Stomach (tissue), 9 donors: Measurements from ENCODE around the gene SOCS1. TPM values are rescaled to one million over a fixed set of nuclear protein-coding genes. Genes with fewer than 3 reads are reported as not detected.

Experiments used
- DNase-seq, 2 donors: peaks; one replicate each; pipeline versions ENCODE4 v3.0.0 to v3.0.0-alpha.2; 2013 to 2019
- H3K27ac ChIP-seq, 5 donors: fragments of 200-600 bp in 4 of 5; sonication (generic) in 4 of 5; one replicate each; pipeline ENCODE4 v1.5.1; 2013 to 2019; ENCODE audit warnings: mild to moderate bottlenecking in 1 of 5, moderate library complexity in 1 of 5
- H3K27me3 ChIP-seq, 3 donors: fragments of 200-600 bp; sonication (generic); one replicate each; pipeline ENCODE4 v1.5.1; 2017 to 2019; ENCODE audit warnings: mixed run types in 1 of 3
- H3K36me3 ChIP-seq, 4 donors: fragments of 200-600 bp; sonication (generic); 1 replicate in 3 of 4; 2 replicates in 1 of 4; pipeline ENCODE4 v1.5.1; 2016 to 2019
- H3K4me1 ChIP-seq, 4 donors: fragments of 200-600 bp; sonication (generic); one replicate each; pipeline ENCODE4 v1.5.1; 2016 to 2019
- H3K4me3 ChIP-seq, 4 donors: fragments of 200-600 bp; sonication (generic) in 3 of 4; one replicate each; pipeline ENCODE4 v1.5.1; 2016 to 2019; ENCODE audit warnings: mild to moderate bottlenecking in 1 of 4
- H3K9me3 ChIP-seq, 4 donors: fragments of 200-600 bp; sonication (generic); one replicate each; pipeline ENCODE4 v1.5.1; 2016 to 2019
- EP300 ChIP-seq: sonication (generic); formaldehyde crosslinking; IDR thresholded peaks from one replicate; pipeline ENCODE4 v1.6.1; 2017; ENCODE audit warnings: antibody characterized with exemption
- POLR2A ChIP-seq, 4 donors: fragments of 450-650 bp; IDR thresholded peaks; one replicate each; pipeline ENCODE4 v1.6.1; 2016; ENCODE audit warnings: antibody characterized with exemption in 4 of 4, control low read depth in 2 of 4, mild to moderate bottlenecking in 1 of 4, moderate library complexity in 1 of 4
- POLR2AphosphoS5 ChIP-seq, 3 donors: sonication (generic); formaldehyde crosslinking; IDR thresholded peaks; one replicate each; pipeline ENCODE4 v1.6.1; 2016; ENCODE audit warnings: antibody characterized with exemption in 3 of 3
- WGBS, 5 donors: extraction: QIAGEN DNeasy Blood & Tissue Kit in 3 of 5; methylation state at CpG; one replicate each; pipeline versions ENCODE4 v1.1.5 to v1.1.7; 2013 to 2018; 5-methylcytosine and 5-hydroxymethylcytosine counted together
- intact Hi-C: fragments of 100-400 bp; cut with DNase I; formaldehyde crosslinking; loops from one replicate; pipeline ENCODE4 v1.15.1; 2023; ENCODE audit warnings: low total_unique reads
- polyA plus RNA-seq, 3 donors: library from polyadenylated mRNA; stranded (reverse); fragments of 200-250 nt; gene quantifications; one replicate each; pipeline ENCODE4 v1.2.3, GENCODE V29; 2013
- total RNA-seq, 5 donors: library from RNA; depleted of rRNA; stranded (reverse); fragments of >200 nt; gene quantifications; one replicate each; pipeline versions ENCODE4 v1.1.0 to v1.2.3, GENCODE V29; 2014 to 2016
- TF ChIP-seq, protein P1 (sequence below), 7 experiments: fragments of 450-650 bp in 4 of 7; fragments of 200-600 bp in 3 of 7; sonication (generic) in 3 of 7; IDR thresholded peaks; one replicate each; pipeline ENCODE4 v1.5.1; 2016 to 2019; ENCODE audit warnings: antibody characterized with exemption in 7 of 7, control low read depth in 2 of 7, mild to moderate bottlenecking in 1 of 7
- donor health status: healthy with polysubstance abuse.
- donor health status: Bipolar disorder and iron deficiency.
- donor health status: healthy.

Gene SOCS1
- total and polyA plus RNA-seq, 8 donors: 4.2 to 45.5 (median 11.5) TPM

DNA sequence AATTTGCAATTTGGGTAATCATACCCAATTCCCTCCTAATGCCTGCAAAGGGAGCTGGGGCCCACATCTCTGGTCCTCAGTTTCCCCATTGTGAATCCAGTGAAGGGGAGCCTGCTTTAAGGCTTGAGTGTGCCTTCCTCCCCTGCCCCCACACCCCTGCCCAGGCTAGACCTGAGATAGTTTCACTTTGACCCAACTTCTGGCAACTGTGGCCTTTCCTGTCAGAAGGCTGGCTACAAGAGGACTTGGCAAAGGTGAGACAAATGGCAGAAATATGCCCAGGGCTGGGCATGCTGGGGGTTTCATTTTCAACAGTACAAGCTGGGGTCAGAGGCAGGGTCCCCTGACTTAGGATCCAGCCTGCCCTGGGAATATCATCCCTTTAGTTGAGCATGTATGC, 10.0 kb downstream of the SOCS1 start:
- Histone ChIP-seq H3K9me3 (no peaks in the 10 kb centered on the region), H3K36me3 (no peaks in the 10 kb centered on the region), H3K4me3 (no peak overlapping the region), H3K27ac (no peak overlapping the region), H3K27me3 (no peaks in the 10 kb centered on the region), H3K4me1 (peaks cover 0 to 1% (median under 1%) of the 10 kb centered on the region in 4 donors)
- intact Hi-C loops: no loop called here
- DNase-seq: no peak
- TF ChIP-seq POLR2AphosphoS5 (IDR thresholded peaks at IDR 0.05) (no peak), POLR2A (IDR thresholded peaks at IDR 0.05) (no peak), EP300 (no peak)
- TF ChIP-seq, protein P1, sequence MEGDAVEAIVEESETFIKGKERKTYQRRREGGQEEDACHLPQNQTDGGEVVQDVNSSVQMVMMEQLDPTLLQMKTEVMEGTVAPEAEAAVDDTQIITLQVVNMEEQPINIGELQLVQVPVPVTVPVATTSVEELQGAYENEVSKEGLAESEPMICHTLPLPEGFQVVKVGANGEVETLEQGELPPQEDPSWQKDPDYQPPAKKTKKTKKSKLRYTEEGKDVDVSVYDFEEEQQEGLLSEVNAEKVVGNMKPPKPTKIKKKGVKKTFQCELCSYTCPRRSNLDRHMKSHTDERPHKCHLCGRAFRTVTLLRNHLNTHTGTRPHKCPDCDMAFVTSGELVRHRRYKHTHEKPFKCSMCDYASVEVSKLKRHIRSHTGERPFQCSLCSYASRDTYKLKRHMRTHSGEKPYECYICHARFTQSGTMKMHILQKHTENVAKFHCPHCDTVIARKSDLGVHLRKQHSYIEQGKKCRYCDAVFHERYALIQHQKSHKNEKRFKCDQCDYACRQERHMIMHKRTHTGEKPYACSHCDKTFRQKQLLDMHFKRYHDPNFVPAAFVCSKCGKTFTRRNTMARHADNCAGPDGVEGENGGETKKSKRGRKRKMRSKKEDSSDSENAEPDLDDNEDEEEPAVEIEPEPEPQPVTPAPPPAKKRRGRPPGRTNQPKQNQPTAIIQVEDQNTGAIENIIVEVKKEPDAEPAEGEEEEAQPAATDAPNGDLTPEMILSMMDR (IDR thresholded peaks at IDR 0.05): no peak

DNA sequence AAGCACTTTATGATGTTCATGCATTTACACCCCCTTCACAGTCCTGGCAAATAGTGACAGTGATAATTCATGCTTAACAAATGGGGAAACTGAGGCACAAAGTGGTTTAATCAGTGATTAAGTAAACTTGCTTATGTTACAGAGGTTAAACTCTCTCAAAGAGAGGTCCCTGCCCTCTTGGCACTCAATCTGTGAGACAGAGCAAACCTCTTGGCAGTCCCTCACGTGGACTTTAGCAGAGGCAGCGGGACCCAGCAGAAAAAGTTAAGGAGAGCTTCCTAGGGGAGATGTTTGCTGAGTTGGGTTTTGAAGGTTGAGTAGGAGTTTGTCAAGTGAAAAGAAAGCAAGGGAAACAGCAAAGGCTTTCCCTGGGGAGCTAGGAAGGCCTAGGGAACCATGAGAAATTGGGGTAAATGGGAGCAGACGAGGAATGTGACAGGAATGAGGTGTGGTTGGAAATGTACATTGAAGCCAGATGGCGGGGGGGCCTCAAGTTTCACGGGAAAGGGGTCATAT, 10.7 kb downstream of the SOCS1 start:
- no peak for DNase-seq

DNA sequence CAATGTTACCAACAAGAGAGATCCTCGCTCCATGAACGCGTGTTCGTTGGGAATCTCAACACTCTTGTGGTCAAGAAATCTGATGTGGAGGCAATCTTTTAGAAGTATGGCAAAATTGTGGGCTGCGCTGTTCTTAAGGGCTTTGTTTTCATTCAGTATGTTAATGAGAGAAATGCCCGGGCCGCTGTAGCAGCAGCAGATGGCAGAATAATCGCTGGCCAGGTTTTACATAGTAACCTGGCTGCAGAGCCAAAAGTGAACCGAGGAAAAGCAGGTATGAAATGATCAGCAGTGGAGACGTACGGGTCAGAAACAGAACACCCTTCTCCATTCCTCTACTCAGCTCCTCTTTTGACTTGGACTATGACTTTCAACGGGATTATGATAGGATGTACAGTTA, 13.3 kb downstream of the SOCS1 start:
- Histone ChIP-seq H3K4me1 (peaks cover 0 to 9% (median 8%) of the 10 kb centered on the region in 4 donors), H3K36me3 (no peaks in the 10 kb centered on the region), H3K27me3 (no peaks in the 10 kb centered on the region), H3K9me3 (no peaks in the 10 kb centered on the region), H3K27ac (no peak overlapping the region), H3K4me3 (no peak overlapping the region)
- intact Hi-C loops: no loop called here
- TF ChIP-seq POLR2AphosphoS5 (IDR thresholded peaks at IDR 0.05): no peak
- TF ChIP-seq, protein P1 (IDR thresholded peaks at IDR 0.05): no peak
- TF ChIP-seq POLR2A (IDR thresholded peaks at IDR 0.05): no peak
- TF ChIP-seq EP300: no peak
- no peak for DNase-seq
- WGBS, 5 donors: 68 to 79% (median 73%) methylated on average over 12 of the region's 12 CpGs

More for the DNA sequence above, 10.7 kb downstream of the SOCS1 start:
- peaks cover 0 to 8% (median 8%) of the 10 kb centered on the region in 4 donors for H3K4me1 ChIP-seq
- no peak overlapping the region for H3K4me3 ChIP-seq
- no peaks in the 10 kb centered on the region for H3K9me3 ChIP-seq
- TF ChIP-seq, protein P1 (IDR thresholded peaks at IDR 0.05): no peak
- TF ChIP-seq POLR2AphosphoS5 (IDR thresholded peaks at IDR 0.05) (no peak), POLR2A (IDR thresholded peaks at IDR 0.05) (no peak), EP300 (no peak)
- H3K27me3 ChIP-seq: no peaks in the 10 kb centered on the region
- H3K27ac ChIP-seq: no peak overlapping the region
- intact Hi-C loops: no loop called here
- H3K36me3 ChIP-seq: no peaks in the 10 kb centered on the region
- WGBS, 5 donors: 76 to 87% (median 79%) methylated on average over 5 of the region's 5 CpGs

DNA sequence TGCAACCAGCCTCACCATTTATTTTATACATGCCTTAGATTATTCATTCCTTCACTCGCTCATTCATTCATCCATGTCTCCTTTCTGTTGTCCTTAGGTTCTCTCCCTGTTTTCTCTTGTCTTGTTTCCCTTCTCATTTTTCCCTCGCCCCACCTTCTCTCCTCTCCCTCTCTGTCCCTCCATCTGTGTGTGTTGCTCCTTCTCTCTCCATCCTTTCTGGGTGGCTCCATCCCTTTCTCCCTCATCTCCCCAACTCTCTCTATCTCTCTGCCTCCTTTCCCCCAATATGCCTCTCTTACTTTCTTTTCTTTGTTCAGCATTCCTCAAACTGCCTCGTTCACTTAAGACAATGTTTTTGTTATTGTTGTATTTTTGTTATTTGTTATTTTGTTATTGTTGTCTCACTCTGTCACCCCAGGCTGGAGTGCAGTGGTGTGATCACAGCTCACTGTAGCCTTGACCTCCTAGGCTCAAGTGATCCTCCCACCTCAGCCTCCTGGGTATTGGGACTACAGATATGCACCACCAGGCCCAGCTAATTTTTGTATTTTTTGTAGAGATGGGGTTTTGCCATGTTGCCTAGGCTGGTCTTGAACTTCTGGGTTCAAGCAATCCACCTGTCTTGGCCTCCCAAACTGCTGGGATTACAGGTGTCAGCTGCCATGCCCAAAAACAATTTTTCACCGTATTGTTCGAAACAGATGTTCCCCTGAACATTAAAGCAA, 14.4 kb downstream of the SOCS1 start:
- intact Hi-C loops: no loop called here
- WGBS, 5 donors: 92 to 95% (median 94%) methylated on average over 5 of the region's 5 CpGs
- DNase-seq: no peak
- Histone ChIP-seq H3K27ac (no peak overlapping the region), H3K27me3 (no peaks in the 10 kb centered on the region), H3K4me1 (peaks cover 0 to 9% (median 8%) of the 10 kb centered on the region in 4 donors), H3K9me3 (no peaks in the 10 kb centered on the region), H3K36me3 (no peaks in the 10 kb centered on the region), H3K4me3 (no peak overlapping the region)
- TF ChIP-seq, protein P1 (IDR thresholded peaks at IDR 0.05): no peak
- TF ChIP-seq EP300: no peak
- no peak for TF ChIP-seq POLR2A (IDR thresholded peaks at IDR 0.05)
